DOHH2 (cell line): ENCODE measurements around the gene CFL2.

Experiments
- CTCF ChIP-seq: fragments of 200-600 bp; sonication (generic); IDR thresholded peaks from one replicate; pipeline ENCODE4 v1.5.1; 2014; ENCODE audit warnings: antibody characterized with exemption, mild to moderate bottlenecking, low read depth, low read length; ENCODE audit not compliant: poor library complexity, severe bottlenecking
- EZH2phosphoT487 ChIP-seq: fragments of 200-600 bp; sonication (generic); IDR thresholded peaks from 2 replicates; pipeline ENCODE4 v1.6.1; 2017; ENCODE audit warnings: borderline replicate concordance, mild to moderate bottlenecking, antibody characterized with exemption, low read length, moderate library complexity, mixed read lengths

DNA sequence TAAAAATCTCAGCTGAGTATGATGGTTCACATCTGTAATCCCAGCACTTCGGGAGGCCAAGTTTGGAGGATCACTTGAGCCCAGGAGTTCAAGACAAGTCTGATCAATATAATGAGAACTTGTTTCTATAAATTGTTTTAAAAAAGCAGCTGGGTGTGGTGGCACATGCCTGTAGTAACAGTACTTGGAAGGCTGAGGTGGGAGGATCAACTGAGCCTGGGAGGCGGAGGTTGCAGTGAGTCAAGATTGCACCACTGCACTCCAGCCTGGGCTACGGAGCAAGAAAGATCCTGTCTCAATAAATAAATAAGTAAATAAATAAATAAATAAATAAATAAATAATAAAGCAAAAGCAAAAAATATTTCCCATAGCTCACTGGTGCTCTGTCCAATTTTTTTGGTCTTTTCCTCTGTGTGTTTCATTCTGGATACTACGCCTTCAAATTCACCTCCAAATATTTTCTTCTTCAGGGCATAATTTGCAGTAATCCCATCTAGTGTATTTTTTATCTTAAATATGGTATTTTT lies 51.8 kb downstream of the CFL2 start:
- TF ChIP-seq CTCF (no peak), EZH2phosphoT487 (no peak)
